CD4-positive, alpha-beta T cell treated with Interleukin-4 for 1 hour (primary cell): ENCODE measurements around the gene PNMA8C.
"Not testable (repeated sequence)": the region's sequence is repeated elsewhere in the genome, so short reads cannot be mapped to it uniquely, and the experiment has no call there.

ENCODE experiments used
- DNase-seq, 2 donors: peaks; one replicate each; pipeline ENCODE4 v3.0.0-alpha.2; 2020 to 2022

The PNMA8C gene

DNA sequence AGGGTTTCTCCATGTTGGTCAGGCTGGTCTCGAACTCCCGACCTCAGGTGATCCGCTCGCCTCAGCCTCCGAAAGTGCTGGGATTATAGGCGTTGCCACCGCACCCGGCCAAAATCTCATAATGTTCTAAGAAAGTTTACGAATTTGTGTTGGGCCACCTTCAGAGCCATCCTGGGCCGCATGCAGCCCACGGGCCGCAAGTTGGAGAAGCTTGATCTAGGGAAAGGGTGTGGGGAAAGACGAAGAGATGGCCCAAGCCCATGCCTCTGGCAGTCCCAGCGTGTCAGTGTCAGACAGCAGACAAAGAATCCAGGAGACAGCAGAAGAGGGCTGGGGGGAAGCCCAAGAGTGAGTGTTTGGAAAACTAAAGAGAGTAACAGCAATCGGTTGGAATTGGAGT is 17.3 kb upstream of the PNMA8C start:
- no peak for DNase-seq

DNA sequence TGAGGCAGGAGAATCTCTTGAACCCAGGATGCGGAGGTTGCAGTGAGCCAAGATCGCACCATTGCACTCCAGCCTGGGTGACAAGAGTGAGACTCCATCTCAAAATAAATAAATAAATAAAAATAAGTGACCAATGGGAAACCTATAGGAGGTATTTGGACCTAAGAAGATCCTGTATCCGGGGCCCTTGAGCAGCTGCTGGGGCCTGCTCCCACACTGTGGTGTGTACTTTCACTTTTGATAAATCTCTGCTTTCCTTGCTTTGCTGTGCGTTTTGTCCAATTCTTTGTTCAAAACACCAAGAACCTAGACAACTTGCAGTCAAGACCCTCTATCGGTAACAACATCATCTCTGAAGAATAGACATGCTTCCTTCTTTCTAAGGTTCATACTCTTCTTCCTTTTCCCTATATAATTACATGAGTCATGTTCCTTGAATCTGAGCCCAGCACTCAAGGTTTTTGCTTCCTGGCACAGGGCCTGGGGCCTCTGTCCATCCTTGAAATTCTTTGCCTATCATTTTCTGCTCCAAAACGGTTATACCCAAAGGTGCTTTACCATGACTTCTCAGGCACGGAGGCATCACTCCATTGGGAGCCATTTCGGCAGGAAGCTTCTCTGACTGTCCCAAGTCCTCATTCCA is 14.2 kb upstream of the PNMA8C start:
- DNase-seq: no peak

DNA sequence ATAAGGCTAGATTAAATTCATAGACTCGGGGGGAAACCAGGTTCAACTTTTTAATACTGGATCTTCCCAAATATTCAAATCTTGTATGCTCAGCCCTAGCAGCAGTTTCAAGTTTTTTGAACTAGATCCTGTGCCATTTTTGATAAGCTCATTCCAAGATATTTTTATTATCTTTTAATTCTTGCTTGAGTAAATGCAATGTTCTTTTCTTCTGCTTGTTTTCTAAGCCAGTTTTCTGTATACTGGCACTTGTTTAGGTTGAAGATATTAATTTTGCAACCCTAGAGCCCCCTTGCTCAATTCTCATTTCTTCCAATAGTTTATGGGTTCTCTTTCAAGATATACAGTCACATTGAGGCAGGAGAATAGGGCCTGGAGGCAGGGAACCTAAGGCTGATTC is 13.1 kb upstream of the PNMA8C start:
- no peak for DNase-seq

DNA sequence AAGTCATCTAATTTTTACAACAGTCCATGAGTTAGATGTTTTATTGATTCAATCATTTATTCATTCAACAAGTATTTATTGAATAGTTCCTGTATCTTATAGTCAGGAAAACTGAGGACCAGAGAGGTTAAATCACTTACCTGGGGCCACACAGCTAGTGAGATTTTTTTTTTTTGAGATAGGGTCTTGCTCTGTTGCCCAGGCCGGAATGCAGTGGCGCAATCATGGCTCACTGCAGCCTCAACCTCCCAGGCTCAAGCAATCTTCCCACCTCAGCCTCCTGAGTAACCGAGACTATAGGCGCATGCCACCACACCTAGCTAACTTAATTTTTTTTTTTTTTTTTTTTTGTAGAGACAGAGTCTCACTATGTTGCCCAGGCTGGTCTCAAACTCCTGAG is 7.0 kb upstream of the PNMA8C start:
- DNase-seq: not testable (repeated sequence)

DNA sequence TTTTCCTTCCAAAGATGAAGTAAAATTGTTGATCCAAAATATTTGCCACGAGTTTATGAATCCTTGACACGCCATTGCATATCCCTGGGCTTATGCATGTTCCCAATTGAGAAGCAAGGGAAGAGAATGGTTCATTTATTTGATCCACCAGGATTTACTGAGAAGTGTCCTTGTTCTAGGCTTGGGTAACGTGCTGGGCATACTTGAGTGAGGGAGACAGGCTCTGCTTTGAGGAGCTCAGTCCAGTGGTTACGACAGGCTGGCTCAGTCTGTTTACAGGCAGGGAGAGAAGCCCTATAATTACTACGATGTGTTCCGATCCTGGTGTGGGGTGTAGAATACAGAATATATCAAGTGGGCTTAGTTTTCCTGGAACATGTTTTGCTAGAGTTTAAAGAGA is 6.3 kb upstream of the PNMA8C start:
- no peak for DNase-seq

DNA sequence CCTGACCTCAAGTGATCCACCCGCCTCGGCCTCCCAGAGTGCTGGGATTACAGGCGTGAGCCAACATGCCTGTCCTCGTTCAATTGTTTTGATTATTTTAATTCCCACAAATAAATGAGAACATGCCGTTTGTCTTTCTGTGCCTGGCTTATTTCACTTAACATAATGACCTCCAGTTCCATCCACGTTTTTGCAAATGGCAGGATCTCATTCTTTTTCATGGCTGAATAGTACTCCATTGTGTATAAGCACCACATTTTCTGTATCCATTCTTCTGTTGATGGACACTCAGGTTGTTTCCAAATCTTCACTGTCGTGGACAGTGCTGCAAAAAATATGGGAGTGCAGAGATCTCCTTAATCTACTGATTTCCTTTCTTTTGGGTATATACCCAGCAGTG is 4.7 kb upstream of the PNMA8C start:
- DNase-seq: not testable (repeated sequence)

DNA sequence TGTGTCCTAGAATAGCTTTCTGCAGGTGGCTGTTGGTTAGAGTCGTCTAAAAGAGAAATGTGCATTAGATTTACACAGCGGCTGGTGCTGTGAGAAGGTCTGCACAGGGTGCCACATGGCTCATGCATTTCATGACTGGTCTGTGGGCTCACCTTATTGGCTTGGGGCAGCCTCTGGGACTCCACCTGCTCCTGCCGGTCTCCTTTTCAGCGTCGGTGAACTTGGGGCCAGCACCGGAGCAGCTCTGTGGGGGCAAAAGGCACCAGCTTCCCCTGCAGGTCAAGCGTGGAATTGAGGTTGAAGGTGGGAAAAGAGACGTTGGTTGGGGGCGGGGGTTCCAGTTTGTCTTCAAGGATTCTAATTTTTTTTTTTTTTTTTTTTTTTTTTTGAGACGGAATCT is 3.1 kb upstream of the PNMA8C start:
- DNase-seq: no peak

DNA sequence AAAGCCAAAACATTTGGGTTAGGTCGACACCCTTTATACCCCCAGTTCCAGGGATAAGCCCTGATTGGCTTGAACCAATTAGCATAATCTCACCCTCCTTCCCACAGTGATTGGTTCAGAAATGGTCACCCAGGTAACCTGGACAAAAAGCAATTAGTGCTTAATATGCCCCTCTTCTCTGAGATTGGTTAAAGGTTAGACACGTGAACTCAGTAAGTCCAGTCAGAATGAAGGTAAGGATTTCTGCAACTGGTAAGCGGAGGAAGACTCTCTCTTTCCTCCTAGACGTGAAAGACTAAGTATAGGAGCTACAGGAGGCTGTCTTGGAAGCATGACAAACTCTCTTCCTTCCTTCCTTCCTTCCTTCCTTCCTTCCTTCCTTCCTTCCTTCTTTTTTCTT is 1.3 kb upstream of the PNMA8C start:
- no peak for DNase-seq

DNA sequence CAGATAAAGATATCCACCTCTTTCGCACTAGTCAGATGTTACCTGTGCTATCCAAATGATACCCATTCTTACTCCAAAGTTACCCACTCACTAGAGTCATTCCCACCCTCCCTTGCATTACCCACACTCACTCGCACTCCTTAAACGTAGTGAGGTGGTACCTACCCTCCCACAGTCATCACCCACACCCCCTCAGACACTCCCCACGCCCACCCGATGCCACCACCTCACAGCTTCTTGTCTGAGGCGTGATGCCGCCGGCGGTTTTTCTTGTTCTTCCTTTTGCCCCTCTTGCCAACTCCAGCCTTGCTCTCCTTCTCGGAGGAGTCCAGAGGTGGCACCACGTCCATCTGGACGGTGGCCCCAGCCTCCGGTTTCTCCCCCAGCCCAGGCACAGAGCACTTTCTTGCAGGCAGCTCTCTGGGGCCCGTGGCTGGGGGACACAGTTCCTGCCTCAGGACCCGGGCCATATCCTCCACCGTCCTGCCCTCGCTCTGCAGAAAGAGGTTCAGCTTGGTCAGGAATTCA is 1.2 kb downstream of the PNMA8C start:
- no peak for DNase-seq

DNA sequence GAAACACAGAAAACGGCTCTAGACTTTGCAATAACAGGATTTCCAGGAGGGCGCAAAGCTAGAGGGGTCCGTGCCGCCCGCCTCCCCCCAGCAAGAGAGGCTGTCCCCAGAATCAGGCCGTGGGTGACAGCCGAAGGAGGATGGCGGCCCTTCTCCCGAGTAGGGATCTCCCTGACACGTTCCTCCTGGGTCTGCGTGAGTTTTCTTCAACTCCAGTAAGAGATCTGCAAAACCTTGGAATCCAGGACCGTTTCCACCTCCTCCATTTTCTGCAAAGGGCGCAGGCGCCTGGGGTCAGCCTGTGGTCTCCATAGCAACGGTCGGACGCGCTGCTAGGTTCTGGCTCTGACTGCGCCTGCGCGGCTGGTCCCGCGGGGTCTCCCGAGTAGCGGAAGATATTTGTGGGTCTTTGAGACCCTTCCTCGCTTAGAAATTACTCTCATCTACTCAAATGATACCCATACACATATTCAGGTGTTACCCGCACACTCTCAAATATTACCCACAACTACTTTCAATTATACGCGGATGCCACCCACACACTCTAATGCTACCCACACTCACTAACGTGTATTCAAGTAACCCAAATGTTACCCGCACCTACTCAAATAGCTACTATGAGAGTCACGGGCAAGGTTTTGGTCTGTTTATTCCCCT is 2.1 kb downstream of the PNMA8C start:
- DNase-seq: peak in 1 of 2 donors; percentile 44

DNA sequence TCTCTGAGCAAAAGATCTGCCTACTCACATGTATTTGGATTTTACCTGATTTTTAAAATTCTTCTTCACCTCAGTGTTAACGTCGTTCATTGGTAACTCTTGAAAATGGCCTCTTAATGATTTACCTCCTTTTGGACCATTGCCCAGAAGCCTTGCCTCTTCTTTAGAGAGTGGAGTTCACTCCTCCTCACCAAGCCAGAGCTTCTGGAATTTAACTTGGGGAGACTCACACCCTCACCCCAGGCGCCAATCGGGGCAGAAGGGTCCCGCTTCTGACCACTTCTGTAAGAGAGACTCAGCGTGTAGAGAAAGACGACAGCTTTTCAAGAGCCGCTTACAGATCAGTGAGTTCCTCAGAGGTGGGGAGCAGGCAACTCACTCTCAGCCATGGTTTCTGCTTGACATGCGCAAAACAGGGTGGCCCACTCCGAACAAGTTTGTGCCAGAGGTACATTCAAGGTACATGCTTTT is 2.7 kb downstream of the PNMA8C start:
- DNase-seq: no peak

DNA sequence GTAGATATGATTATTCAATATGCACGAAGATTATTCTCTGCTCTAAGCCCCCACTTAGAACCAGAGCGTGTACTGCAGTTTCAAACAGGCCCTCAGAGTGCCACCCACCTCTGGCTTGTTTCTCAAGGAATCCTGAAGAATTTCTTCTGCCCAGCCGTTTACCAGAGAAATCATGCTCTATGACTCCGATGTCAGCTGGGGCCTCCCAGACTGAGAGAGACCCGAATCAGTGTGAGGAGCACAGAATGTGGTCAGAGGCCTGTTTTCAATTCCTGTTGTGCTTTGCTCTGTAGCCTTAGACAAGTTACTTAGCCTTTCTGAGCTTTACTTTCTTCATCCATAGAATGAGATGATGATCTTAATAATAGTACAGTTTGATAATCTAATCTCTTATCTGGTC is 5.5 kb downstream of the PNMA8C start:
- DNase-seq: no peak

DNA sequence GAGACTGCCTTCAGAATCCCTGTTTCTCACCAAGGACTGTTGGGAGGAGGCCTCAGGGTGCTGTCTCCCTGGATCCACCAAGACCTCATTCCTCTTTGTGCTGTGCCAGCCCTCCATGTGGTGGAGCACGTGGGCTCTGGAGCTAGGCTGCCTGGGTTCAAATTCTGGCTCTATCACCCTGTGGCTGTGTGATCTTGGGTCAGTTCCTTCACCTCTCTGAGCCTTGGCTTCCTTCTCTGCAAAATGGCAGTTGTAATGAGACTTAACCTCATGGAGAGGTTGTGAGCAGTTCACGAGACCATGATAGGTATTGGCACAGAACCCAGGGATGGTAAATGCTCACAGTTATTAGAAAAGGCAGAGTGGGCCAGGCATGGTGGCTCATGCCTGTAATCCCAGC is 6.4 kb downstream of the PNMA8C start:
- no peak for DNase-seq

DNA sequence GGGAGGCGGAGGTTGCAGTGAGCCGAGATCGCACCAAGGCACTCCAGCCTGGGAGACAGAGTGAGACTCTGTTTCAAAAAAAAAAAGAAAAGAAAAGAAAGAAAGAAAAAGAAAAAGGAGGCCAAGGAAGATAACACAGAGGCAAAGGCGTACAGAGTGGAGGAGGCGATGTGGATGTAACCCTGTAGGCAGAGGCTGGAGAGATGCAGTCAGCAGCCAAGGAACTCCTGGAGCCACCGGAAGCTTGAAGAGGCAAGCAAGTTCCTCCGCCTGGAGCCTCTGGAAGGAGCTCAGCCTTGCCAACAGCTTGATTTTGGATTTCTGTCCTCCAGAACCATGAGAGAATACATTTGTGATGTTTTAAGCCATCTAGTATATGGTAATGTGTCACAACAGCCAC is 8.7 kb downstream of the PNMA8C start:
- DNase-seq: no peak

DNA sequence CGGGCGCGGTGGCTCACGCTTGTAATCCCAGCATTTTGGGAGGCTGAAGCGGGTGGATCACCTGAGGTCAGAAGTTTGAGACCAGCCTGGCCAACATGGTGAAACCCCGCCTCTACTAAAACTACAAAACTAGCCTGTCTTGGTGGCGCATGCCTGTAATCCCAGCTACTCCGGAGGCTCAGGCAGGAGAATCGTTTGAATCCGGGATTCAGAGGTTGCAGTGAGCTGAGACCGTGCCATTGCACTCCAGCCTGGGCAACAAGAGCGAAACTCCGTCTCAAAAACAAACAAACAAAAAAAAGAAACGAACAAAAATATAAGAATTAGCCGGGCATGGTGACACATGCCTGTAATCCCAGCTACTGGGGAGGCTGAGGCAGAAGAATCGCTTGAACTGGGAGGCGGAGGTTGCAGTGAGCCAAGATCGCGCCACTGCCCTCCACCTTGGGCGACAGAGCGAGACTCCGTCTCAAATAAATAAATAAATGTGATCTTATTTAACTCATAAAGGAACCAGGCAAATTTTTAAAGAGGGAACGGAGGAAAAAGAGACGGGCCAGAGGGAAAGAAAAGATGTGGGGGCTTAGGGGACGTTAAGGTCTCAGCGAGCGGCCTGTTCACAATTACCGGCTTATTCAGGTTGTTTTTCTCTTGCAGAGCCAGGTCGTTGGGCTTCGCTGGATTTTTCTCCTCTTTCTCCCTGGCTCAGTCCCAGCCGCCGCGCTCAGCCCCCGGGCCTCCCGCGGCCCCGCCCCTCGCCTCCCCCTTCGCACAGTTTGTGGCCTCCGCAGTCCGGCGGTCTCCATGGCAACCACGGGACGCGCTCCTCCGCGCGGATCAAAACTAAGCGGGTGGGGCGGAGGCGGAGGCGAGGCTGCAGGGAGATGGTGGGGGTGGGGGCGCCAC is 12.7 kb downstream of the PNMA8C start:
- DNase-seq: not testable (repeated sequence)

DNA sequence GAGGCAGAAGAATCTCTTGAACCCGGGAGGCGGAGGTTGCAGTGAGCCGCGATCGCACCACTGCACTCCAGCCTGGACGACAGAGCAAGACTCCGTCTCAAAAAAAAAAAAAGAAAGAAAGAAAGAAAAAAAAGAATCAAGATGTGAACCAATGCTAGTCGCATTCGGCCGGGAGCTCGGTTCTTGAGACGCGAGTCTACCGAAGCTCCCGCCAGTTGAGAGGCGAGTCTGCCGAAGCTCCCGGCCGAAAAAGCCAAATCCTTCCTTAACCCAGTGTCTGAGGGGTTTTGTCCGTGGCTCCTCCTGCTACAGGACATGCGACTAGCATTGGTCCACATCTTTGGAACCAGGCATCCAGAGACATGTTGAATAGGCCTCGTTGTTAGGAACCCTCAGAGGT is 13.8 kb downstream of the PNMA8C start:
- not testable (repeated sequence) for DNase-seq

DNA sequence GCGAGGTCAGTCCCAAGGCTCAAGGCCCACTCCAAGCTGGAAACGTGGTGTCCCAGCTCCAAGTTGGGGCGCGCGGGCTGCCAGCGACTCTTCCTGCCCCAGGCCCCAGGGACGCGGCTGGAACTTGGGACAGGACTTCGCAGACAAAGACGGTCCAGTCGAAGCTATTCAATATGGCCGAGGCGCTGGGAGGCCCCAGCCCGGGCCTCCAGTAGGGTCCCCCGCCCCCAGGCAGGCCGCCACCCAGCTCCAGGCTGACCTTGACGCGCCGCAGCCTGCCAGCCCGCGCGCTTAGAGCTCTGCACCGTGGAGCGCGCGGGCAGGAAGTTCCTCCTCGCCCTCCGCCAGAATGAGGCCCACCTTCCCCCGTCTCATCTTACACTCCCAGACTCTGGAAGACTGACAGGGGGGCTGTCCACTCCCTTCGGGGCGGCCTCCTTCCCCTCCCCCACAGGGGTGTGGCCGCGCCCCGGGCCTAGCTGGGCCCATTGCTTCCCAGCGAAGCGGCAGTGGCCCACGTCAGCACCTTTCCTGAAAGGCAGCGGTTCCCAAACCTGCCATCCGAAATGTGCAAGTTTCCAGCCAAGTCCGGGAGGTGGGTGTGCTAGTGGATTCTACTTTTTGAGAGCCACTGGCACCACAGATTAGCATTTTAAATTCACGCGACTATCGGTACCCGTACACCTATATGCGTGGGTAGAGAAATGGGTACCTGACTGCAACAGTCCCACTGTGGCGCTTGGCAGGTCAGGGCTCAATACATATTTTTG is 15.3 kb downstream of the PNMA8C start, which contains the start of gene CCDC8:
Gene CCDC8 (minus strand): TSS at position 303 of the 770 bp plus-strand sequence. CDS start 754 bp downstream, outside the sequence.
- no peak for DNase-seq

DNA sequence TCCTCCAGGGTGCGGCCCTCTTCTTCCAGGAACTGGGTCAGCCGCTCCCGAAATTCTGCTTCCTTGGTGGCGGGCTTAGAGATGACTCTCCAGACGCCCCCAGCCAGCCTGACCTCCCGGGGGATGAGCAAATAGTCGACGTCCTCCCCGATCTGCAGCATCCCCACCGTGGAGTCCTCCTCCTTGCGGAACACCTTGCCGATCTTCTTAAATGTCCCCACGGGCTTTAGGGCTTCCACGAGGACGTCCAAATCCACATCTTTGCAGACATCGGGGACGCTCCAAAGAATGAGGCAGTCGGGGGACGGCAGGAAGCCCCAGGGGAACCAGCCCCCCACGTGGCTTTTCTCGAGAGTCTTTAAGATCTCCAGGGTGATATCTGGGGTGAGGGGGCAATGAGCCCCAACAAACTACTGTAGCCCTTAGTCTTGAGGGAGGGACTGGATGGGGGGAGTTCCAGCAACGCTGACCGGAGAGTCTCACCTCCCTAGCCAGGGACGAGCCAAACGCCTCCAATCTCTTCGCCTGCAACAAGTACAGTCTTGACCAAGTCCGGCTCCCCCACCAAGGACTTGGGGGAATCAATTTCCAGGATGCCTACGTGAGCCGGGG is 16.0 kb downstream of the PNMA8C start:
- no peak for DNase-seq

DNA sequence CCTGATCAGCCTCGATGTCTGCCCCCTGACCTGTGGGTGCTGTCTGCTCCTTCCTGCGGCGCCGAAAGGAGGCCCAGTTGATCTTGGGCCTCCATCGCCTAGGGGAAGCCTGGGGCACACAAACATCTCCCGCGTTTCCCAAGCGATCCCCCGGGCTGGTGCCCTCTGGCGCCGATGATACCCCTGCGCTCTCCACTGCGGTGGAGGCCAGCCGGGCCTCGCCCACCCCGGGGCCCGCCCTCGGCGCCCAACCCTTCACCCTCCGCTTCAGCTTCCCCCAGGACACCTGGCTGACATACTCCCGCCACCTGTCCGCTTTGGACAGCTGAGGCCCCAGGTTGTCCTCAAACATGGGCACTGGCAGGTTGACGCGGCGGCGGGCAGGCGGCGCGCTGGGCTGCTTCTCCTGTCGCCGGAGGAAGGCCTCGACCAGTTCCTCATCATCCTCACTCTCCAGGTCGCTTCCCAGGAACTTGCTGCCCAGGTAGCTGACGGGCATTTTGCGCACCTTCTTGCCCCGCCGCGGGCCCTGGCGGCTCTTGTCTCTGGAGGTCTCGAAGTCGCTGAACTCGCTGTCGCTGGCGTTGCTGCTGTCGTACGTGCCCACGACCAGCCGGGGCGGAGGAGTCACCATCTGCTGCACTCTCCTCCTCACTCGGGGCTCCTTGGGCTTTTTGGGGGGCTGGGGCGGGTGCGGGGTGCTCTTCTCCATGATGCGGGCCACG is 16.6 kb downstream of the PNMA8C start:
- DNase-seq: no peak

DNA sequence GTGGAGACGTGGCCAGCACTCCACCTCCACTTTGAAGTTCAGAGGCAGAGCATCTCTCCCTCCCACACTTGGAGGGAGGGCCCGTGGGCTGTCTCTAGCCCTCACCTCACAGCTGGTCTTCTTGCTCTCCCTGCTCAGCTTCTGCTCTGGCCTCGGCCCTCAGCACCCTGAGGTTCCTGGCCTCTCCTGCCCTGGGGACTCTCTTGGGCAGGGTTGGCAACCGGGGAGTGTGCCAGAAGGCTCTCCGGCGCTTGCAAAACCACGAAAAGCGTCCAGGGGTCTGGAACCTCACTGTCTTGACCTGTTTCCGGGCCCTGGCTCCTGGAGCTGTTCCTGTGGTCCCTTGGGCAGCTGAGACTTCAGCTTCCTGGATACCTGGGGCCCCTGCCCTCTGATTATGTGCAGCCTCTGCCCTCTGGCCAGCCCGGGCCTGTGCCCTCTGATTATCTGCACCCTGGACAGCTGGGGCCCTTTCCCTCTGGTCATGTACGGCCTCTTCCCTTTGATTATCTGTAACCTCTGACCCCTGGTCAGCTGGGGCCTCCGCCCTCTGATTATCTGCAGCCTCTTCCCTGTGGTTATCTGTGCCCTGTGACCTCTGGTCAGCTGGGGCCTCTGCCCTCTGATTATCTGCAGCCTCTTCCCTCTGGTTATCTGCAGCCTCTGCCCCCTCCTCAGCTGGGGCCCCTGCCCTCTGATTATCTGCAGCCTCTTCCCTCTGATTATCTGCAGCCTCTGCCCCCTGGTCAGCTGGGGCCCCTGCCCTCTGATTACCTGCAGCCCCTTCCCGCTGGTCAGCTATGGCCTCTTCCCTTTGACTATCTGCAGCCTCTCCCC is 17.4 kb downstream of the PNMA8C start:
- no peak for DNase-seq
